Activated naive CD8-positive, alpha-beta T cell treated with anti-CD3 and anti-CD28 coated beads, Interleukin-2, amount 50 U/mL, for 16 hours (primary cell): Measurements from ENCODE around the gene KMT2B.
"Not testable (repeated sequence)": the region's sequence is repeated elsewhere in the genome, so short reads cannot be mapped to it uniquely, and the experiment has no call there.

Experiments used
- DNase-seq: peaks from one replicate; pipeline ENCODE4 v3.0.0-alpha.2; 2020; ENCODE audit warnings: low read depth, low spot score

KMT2B gene

GRCh38 chr19:35755550-35756376 is 38.0 kb downstream of the KMT2B start:
- DNase-seq = peak; percentile 35

- no peak for DNase-seq
Measured at GRCh38 chr19:35756377-35757230, 38.8 kb downstream of the KMT2B start, which contains the start of gene HSPB6. TSS of gene HSPB6 (minus strand) at chr19:35757029. CDS start at chr19:35757008, 21 bp downstream.

- no peak for DNase-seq
Measured at GRCh38 chr19:35757231-35757748, 39.5 kb downstream of the KMT2B start.

GRCh38 chr19:35757749-35758608 is 40.2 kb downstream of the KMT2B start, which contains the start of gene PROSER3:
TSS of gene PROSER3 (plus strand) at chr19:35758176. CDS start at chr19:35758216, 40 bp downstream.
- DNase-seq = peak; percentile 95

DNA sequence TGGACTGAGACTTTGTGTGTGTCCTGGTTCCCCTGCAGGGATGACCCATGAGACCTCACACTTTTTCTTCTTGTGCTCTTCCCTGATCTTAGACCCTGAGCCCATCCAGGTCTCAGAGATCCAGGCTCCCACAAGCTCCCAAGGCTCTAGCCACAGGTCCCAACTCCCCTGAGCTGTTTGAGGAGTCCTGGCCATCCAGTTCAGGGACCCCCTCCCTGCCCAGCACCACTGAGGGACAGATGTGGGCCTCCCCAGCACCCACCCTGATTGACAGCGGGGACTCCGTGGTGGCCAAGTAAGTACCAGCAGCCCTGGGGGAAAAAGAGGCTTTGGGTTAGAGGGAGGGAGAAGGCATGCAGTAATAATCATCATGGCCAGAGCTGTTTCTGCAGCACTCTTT is 41.9 kb downstream of the KMT2B start:
- no peak for DNase-seq

DNA sequence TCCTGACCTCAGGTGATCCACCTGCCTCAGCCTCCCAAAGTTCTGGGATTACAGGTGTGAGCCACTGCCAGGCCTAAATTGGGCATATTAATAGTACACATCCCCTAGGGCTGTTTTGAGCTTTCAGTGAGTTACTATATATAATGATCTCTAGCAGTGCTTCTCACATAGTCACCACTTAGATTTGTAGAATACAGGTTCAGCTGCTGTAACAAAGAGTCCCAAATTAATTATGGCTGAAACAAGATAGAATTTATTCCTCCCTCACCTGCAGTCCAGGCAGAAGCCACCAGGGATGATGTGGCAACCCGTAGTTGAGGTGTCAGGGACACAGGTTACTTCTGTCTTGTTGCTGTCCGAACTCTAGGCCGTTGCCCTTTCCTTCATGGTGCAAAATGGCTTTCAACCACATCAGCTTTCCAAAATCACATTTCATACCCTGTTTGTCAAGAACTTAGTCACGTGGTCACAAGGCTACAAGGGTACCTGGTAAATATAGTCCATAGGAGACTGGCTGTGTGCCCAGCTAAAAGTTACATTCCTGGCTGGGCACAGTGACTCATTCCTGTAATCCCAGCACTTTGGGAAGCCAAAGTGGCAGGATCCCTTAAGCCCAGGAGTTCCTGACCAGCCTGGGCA is 43.0 kb downstream of the KMT2B start:
- no peak for DNase-seq

DNA sequence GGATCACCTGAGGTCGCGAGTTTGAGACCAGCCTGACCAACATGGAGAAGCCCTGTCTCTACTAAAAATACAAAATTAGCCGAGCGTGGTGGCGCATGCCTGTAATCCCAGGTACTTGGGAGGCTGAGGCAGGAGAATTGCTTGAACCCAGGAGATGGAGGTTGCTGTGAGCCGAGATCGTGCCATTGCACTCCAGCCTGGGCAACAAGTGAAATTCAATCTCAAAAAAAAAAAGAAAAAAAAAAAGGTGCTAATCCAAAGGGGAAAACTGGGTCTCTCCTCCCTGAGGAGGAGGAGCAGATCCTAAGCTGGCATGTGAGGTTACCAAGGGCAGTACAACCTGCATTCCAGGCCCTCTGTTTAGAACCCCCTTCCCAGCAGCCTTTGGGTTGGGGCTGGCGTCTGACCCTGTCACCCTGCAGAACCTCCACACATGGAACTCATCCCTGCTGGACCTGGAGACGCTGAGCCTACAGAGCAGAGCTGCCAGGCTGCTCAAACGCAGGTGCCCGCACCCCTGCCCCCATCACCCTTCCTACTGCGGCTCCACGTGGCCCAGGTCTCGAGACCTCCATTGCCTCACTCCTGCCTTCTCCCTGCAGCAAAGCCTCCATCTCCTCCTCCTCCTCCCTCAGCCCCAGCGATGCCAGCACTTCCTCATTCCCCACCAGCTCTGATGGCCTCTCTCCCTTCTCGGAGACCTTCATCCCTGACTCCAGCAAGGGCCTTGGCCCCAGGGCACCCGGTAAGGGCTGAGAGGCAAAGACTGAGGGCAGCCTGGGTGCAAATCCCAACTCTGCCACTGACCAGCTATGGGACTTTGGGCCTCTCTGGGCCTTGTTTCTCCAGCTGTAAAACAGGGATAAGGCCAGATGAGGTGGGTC is 46.9 kb downstream of the KMT2B start:
- DNase-seq = no peak

GRCh38 chr19:35766571-35767104 is 48.8 kb downstream of the KMT2B start:
- DNase-seq = no peak

GRCh38 chr19:35767288-35768081 is 49.7 kb downstream of the KMT2B start:
- no peak for DNase-seq

GRCh38 chr19:35768082-35768421 is 50.2 kb downstream of the KMT2B start:
- DNase-seq = no peak

DNA sequence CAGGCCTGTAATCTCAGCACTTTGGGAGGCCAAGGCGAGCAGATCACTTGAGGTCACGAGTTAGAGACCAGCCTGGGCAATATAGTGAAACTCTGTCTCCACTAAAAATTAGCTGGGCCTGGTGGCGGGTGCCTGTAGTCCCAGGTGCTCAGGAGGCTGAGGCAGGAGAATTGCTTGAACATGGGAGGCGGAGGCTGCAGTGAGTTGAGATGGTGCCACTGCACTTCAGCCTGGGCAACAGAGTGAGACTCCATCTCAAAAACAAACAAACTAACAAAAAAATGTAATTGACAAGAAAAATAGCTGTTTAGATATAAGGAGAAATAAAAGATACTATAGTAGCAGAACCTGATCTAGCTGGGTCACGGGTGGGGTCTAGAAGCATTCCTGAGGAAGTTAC is 54.6 kb downstream of the KMT2B start:
- DNase-seq = not testable (repeated sequence)

DNA sequence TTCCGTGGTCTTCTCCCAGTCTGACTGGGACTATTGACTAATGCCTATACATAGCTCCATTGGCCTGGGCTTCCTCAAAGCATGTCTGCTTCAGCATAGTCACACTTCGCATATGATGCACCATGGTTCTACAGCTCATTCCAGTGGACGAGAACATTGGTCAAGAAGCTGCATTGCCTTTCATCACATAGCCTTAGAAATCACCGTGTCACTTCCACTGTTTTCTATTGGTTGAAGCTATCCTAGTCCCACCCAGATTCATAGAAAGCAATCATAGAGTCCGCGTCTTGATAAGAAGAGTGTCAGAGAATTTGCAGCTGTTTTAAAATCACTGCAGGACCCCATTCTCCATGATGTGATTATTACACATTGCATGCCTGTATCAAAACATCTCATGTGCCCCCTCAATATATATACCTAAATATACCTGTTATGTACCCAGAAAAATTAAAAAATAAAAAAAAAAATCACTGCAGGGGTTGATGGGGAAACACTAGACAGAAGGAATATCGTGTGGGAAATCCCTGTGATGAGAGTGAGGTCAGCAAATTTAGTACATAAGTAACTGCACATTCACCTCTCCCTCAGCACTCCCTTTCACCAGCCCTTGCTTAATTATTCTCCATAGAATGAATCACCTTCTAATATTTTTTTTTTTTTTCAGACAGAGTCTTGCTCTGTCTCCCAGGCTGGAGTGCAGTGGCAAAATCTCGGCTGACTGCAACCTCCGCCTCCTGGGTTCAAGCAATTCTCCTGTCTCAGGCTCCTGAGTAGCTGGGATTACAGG is 55.4 kb downstream of the KMT2B start:
- DNase-seq = no peak

DNA sequence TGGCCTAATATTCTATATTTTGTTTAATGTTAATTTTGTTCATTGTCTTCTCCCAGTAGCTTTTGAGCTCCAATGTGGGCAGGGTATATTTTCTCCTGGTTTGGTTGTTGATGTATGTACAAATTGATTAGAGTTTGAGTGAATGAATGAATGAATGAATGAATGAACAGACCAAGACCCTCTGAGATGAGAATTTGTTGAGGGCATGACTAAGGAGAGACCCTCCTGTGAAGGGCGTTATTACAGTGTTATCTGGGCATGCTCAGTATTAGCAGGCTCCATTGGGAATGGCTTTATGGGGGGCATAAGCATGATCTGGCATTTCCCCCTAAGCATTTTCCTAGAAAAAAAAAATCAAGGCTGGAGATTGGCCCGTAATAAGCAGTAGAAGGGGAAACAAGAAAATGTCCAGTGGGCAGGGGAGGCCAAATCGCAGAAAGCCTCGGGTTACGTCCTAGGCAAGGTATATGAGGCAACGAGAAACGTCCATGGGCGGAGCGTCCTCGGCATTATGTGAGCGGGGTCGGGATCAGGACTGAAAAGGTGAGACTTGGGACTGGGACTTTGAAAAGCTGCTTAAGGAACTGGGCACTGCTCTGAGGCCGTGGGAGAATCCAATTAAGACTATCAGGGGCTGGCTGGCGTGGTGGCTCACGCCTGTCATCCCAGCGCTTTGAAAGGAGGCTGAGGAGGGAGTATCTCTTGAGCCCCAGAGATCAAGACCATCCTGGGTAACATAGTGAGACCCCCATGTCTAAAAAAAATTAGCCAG is 56.7 kb downstream of the KMT2B start:
- no peak for DNase-seq

DNA sequence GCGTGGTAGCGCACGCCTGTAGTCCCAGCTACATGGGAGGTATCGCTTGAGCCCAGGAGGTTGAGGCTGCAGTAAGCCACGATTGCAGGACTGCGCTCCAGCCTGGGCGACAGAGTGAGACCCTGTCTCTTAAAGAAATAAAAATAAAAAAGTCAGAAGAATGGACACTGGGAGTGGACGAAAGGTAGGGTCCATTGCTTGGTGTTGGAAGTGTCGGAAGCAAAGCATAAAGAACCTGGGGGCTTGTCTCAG is 57.2 kb downstream of the KMT2B start:
- DNase-seq = no peak

DNA sequence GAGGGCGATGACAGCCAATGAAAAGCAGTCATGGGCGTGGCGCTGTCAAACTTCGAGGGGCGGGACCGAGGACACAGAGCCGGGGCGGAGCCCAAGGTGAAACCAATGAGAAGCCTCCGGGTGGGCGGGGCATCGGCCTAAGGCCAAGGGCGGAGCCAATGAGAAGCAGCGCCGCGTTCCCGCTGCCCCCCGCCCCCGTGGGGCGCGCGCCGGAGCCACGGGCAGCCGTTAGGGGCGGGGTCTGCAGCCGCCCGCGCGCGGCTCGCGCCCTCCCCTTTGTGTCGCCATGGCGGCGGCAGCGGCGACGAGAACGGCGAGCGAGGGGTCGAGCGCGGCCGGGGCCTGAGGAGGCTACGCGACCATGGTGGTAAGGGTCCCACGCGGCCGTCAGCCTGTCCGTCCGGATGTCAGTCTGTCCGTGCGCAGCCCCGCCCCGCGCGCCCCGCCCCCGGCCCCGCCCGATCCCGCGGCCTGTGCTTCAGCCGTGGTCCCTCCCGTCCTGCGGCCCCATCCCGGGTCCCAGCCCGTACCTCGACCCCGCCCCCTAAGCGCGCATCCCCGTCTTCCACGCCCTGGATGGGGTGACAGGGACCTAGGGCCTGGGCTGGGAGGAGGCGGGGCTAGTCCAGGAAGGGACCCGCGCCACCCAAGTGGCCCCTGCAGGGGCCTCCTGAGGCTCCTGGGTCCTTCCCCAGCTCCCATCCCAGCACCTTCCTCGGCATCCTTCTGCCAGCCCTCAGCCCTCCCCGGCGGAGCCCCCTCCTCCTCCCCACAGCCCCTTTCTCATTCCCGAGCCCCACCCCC is 57.7 kb downstream of the KMT2B start, which contains the start of gene ARHGAP33:
ARHGAP33 (plus strand) TSS at position 267 of the 804 bp plus-strand sequence; CDS start at position 362, 95 bp downstream.
- peak; percentile 97 for DNase-seq

- DNase-seq = no peak
Measured at GRCh38 chr19:35776102-35776788, 58.4 kb downstream of the KMT2B start.
